Hematopoietic multipotent progenitor cell treated with erythropoietin and hydrocortisone succinate and interleukin-3 and kit ligand, for 4 days (in vitro differentiated cells): ENCODE measurements around the gene MX1.
A peak's percentile ranks its signal among the peaks of the same experiment; 100 is the strongest.

Experiments used
- DNase-seq: peaks from one replicate; pipeline ENCODE4 v3.0.0-alpha.2; 2015

Gene MX1

GRCh38 chr21:41460578-41461527 is 34.8 kb downstream of the MX1 start:
- DNase-seq: peak; percentile 82

GRCh38 chr21:41465176-41465781 is 39.2 kb downstream of the MX1 start:
- DNase-seq: no peak

GRCh38 chr21:41466024-41466820 is 40.2 kb downstream of the MX1 start:
- DNase-seq: no peak

- DNase-seq: no peak
Observed at GRCh38 chr21:41470054-41470453, 44.0 kb downstream of the MX1 start.

- no peak for DNase-seq
Observed at GRCh38 chr21:41472753-41473548, 46.9 kb downstream of the MX1 start.

- no peak for DNase-seq
Observed at GRCh38 chr21:41475714-41476420, 49.8 kb downstream of the MX1 start.

- peak; percentile 9 for DNase-seq
Observed at GRCh38 chr21:41477641-41478318, 51.7 kb downstream of the MX1 start.

- DNase-seq: no peak
Observed at GRCh38 chr21:41478319-41479177, 52.5 kb downstream of the MX1 start.

- no peak for DNase-seq
Observed at GRCh38 chr21:41479686-41480085, 53.6 kb downstream of the MX1 start.

- DNase-seq: no peak
Observed at GRCh38 chr21:41480086-41480690, 54.1 kb downstream of the MX1 start.

GRCh38 chr21:41481191-41481590 is 55.2 kb downstream of the MX1 start:
- DNase-seq: no peak

- DNase-seq: no peak
Observed at GRCh38 chr21:41482301-41482700, 56.3 kb downstream of the MX1 start.

- no peak for DNase-seq
Observed at GRCh38 chr21:41482980-41483379, 56.9 kb downstream of the MX1 start.

- DNase-seq: no peak
Observed at GRCh38 chr21:41483415-41483814, 57.4 kb downstream of the MX1 start.

- no peak for DNase-seq
Observed at GRCh38 chr21:41483973-41484372, 57.9 kb downstream of the MX1 start.

GRCh38 chr21:41487082-41487481 is 61.0 kb downstream of the MX1 start:
- DNase-seq: no peak

GRCh38 chr21:41488080-41488479 is 62.0 kb downstream of the MX1 start:
- DNase-seq: no peak

GRCh38 chr21:41489329-41489728 is 63.3 kb downstream of the MX1 start:
- DNase-seq: no peak

- no peak for DNase-seq
Observed at GRCh38 chr21:41490330-41490729, 64.3 kb downstream of the MX1 start.

GRCh38 chr21:41491412-41491811 is 65.4 kb downstream of the MX1 start:
- DNase-seq: no peak
